H9 (cell line): ENCODE results near the gene ANKRD40. TPM values are rescaled to one million over a fixed set of nuclear protein-coding genes. Genes with fewer than 3 reads are reported as not detected.

Experiments
- DNase-seq: peaks from one replicate; pipeline ENCODE4 v3.0.0-alpha.2; 2017
- H2AFZ ChIP-seq: one replicate; pipeline ENCODE4 v1.6.1; 2013; ENCODE audit warnings: mild to moderate bottlenecking, low read length, control low read depth, moderate library complexity
- H2AK5ac ChIP-seq: 2 replicates; pipeline ENCODE4 v1.6.1; 2013; ENCODE audit warnings: low read length, control low read depth, mixed read lengths; ENCODE audit not compliant: insufficient read length
- H2BK120ac ChIP-seq: one replicate; pipeline ENCODE4 v1.6.1; 2013; ENCODE audit warnings: low read depth, mild to moderate bottlenecking, low read length, control low read depth, inconsistent platforms; ENCODE audit not compliant: poor library complexity, severe bottlenecking
- H2BK12ac ChIP-seq: 2 replicates; pipeline ENCODE4 v1.6.1; 2013; ENCODE audit warnings: low read length, control low read depth, mixed read lengths, low read depth; ENCODE audit not compliant: insufficient read length
- H2BK15ac ChIP-seq: 2 replicates; pipeline ENCODE4 v1.6.1; 2013; ENCODE audit warnings: low read depth, low read length, control low read depth
- H2BK20ac ChIP-seq: one replicate; pipeline ENCODE4 v1.6.1; 2013; ENCODE audit warnings: low read depth, mild to moderate bottlenecking, low read length, control low read depth, inconsistent platforms; ENCODE audit not compliant: poor library complexity, severe bottlenecking
- H2BK5ac ChIP-seq: 2 replicates; pipeline ENCODE4 v1.6.1; 2013; ENCODE audit warnings: low read length, control low read depth, mixed read lengths; ENCODE audit not compliant: insufficient read length
- H3K14ac ChIP-seq: 2 replicates; pipeline ENCODE4 v1.6.1; 2013; ENCODE audit warnings: low read length, control low read depth; ENCODE audit not compliant: insufficient read depth
- H3K18ac ChIP-seq: 2 replicates; pipeline ENCODE4 v1.6.1; 2013; ENCODE audit warnings: low read depth, mild to moderate bottlenecking, mixed read lengths, low read length, control low read depth; ENCODE audit not compliant: insufficient read length
- H3K23ac ChIP-seq: 2 replicates; pipeline ENCODE4 v1.6.1; 2013; ENCODE audit warnings: low read length, control low read depth, mixed read lengths, low read depth; ENCODE audit not compliant: insufficient read length
- H3K23me2 ChIP-seq: 2 replicates; pipeline ENCODE4 v1.6.1; 2013; ENCODE audit warnings: low read depth, mild to moderate bottlenecking, mixed read lengths, low read length, control low read depth; ENCODE audit not compliant: insufficient read length, poor library complexity, severe bottlenecking
- H3K27ac ChIP-seq: 2 replicates; pipeline ENCODE4 v1.5.1; 2013; ENCODE audit warnings: low read length, control low read depth, mixed read lengths, low read depth; ENCODE audit not compliant: insufficient read length
- H3K27me3 ChIP-seq: 2 replicates; pipeline ENCODE4 v1.6.1; 2013; ENCODE audit warnings: low read length, control low read depth, inconsistent platforms; ENCODE audit not compliant: insufficient read depth
- H3K4ac ChIP-seq: 2 replicates; pipeline ENCODE4 v1.6.1; 2013; ENCODE audit warnings: low read depth, mild to moderate bottlenecking, control low read depth, inconsistent platforms, low read length, moderate library complexity
- H3K4me1 ChIP-seq: 2 replicates; pipeline ENCODE4 v1.6.1; 2013; ENCODE audit warnings: low read length, control low read depth, inconsistent platforms; ENCODE audit not compliant: insufficient read depth
- H3K4me2 ChIP-seq: 2 replicates; pipeline ENCODE4 v1.6.1; 2013; ENCODE audit warnings: low read length, control low read depth, mixed read lengths; ENCODE audit not compliant: insufficient read length, insufficient read depth
- H3K56ac ChIP-seq: 2 replicates; pipeline ENCODE4 v1.6.1; 2013; ENCODE audit warnings: low read depth, mild to moderate bottlenecking, mixed read lengths, low read length, control low read depth; ENCODE audit not compliant: insufficient read length
- H3K79me1 ChIP-seq: 2 replicates; pipeline ENCODE4 v1.6.1; 2013; ENCODE audit warnings: low read depth, mild to moderate bottlenecking, moderate library complexity, low read length, control low read depth, inconsistent platforms; ENCODE audit not compliant: insufficient read depth, poor library complexity, severe bottlenecking
- H3K79me2 ChIP-seq: 2 replicates; pipeline ENCODE4 v1.6.1; 2013; ENCODE audit warnings: low read length, control low read depth, inconsistent platforms; ENCODE audit not compliant: insufficient read depth
- H3K9ac ChIP-seq: 2 replicates; pipeline ENCODE4 v1.6.1; 2013; ENCODE audit warnings: low read length, control low read depth, mixed read lengths; ENCODE audit not compliant: insufficient read length; ENCODE audit errors: extremely low read depth
- H3K9me3 ChIP-seq: one replicate; pipeline ENCODE4 v1.6.1; 2013; ENCODE audit warnings: low read depth, low read length, inconsistent platforms; ENCODE audit not compliant: control insufficient read depth
- H3T11ph ChIP-seq: one replicate; pipeline ENCODE4 v1.6.1; 2013; ENCODE audit warnings: mild to moderate bottlenecking, low read length, control low read depth, inconsistent platforms
- H4K20me1 ChIP-seq: one replicate; pipeline ENCODE4 v1.6.1; 2013; ENCODE audit not compliant: control insufficient read depth, insufficient read length, insufficient read depth
- H4K5ac ChIP-seq: 2 replicates; pipeline ENCODE4 v1.6.1; 2013; ENCODE audit warnings: low read depth, mild to moderate bottlenecking, mixed read lengths, low read length, control low read depth; ENCODE audit not compliant: insufficient read length
- H4K8ac ChIP-seq: replicated peaks from 2 replicates; pipeline ENCODE4 v1.6.1; 2013; ENCODE audit warnings: low read length, control low read depth, mixed read lengths, low read depth; ENCODE audit not compliant: insufficient read length
- H4K91ac ChIP-seq: 2 replicates; pipeline ENCODE4 v1.6.1; 2013; ENCODE audit warnings: low read depth, mild to moderate bottlenecking, moderate library complexity, mixed read lengths, low read length, control low read depth; ENCODE audit not compliant: insufficient read length
- H3K27ac Mint-ChIP-seq, 3 experiments: 2 replicates in 2 of 3; 3 replicates in 1 of 3; pipeline ENCODE4 v1.8.0; 2020 to 2021; ENCODE audit warnings: mixed read lengths in 3 of 3, mild to moderate bottlenecking in 1 of 3, moderate library complexity in 1 of 3
- H3K27me3 Mint-ChIP-seq: 2 replicates; pipeline ENCODE4 v1.8.0; 2021; ENCODE audit warnings: low read depth, mild to moderate bottlenecking, moderate library complexity, mixed read lengths
- H3K36me3 Mint-ChIP-seq, 3 experiments: 2 replicates in 2 of 3; 3 replicates in 1 of 3; pipeline ENCODE4 v1.8.0; 2020 to 2021; ENCODE audit warnings: low read depth in 3 of 3, mixed read lengths in 3 of 3; ENCODE audit not compliant: insufficient read depth in 1 of 3
- H3K4me1 Mint-ChIP-seq, 2 experiments: 2 replicates each; pipeline ENCODE4 v1.8.0; 2020; ENCODE audit warnings: mixed read lengths in 2 of 2
- H3K4me3 Mint-ChIP-seq, 2 experiments: 2 replicates in 1 of 2; 3 replicates in 1 of 2; pipeline ENCODE4 v1.8.0; 2020 to 2021; ENCODE audit warnings: mild to moderate bottlenecking in 2 of 2, mixed read lengths in 2 of 2, moderate library complexity in 1 of 2
- H3K9me3 Mint-ChIP-seq, 2 experiments: 2 replicates in 1 of 2; 3 replicates in 1 of 2; pipeline ENCODE4 v1.8.0; 2020; ENCODE audit warnings: mild to moderate bottlenecking in 2 of 2, mixed read lengths in 2 of 2, moderate library complexity in 1 of 2
- WGBS: extraction: QIAGEN DNeasy Blood & Tissue Kit; methylation state at CpG from one replicate; pipeline ENCODE4 v1.1.7; 2013; ENCODE audit warnings: missing lambda C conversion rate, low lambda C conversion rate, mixed read lengths; ENCODE audit not compliant: insufficient read length; ENCODE audit errors: extremely low coverage; 5-methylcytosine and 5-hydroxymethylcytosine counted together
- total RNA-seq: library from RNA; stranded (reverse); gene quantifications from 2 replicates; pipeline ENCODE4 v1.2.1, GENCODE V29; 2021
- TF ChIP-seq, protein P1 (sequence below): fragments of 200-600 bp; sonication (generic); conservative IDR thresholded peaks from 3 replicates; pipeline ENCODE4 v1.8.0; 2021; ENCODE audit warnings: antibody characterized with exemption, mild to moderate bottlenecking

ANKRD40 gene
- total RNA-seq, 1 experiment from 2014 or later = 54.3 TPM

DNA sequence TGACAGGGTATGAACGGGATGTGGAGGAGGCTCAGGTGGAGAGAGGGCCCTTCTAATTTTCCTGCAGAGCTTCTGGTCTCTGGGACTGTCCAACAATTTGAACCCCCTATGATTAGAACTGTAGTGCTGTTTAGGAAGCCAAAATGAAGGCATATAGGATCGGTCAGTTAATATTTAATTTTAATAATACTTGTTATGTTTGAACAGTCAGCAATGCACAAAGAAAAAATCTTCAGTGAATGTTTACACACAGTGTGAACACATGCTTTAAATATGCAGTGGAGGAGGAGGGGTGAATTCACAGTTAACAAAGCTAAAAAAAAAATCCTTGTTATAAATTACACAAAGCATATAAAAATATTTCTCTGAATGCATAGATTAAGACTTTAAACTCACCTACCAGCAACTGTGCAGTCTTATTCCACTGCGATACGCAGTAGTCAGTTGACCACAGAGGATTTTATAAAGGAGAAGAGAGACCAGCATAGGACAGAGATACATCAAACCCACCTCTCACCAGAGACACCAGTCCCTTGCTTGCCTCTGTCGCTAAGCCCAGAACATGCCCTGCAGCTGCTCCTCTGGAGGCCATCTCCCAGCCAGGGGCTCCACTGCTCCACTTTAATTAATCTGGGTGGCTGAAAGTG is 14.6 kb downstream of the ANKRD40 start:
- Histone ChIP-seq H3K79me1 (no peaks in the 10 kb centered on the region), H2AFZ (no peak overlapping the region), H3K4me1 (no peaks in the 10 kb centered on the region), H3K56ac (no peak overlapping the region), H2BK15ac (no peak overlapping the region), H3T11ph (no peak overlapping the region), H3K79me2 (no peaks in the 10 kb centered on the region), H3K14ac (no peak overlapping the region), H4K91ac (no peak overlapping the region), H3K27ac (no peak overlapping the region), H2AK5ac (no peak overlapping the region), H2BK12ac (no peak overlapping the region), H3K23me2 (no peaks in the 10 kb centered on the region), H3K4ac (no peak overlapping the region), H4K5ac (no peak overlapping the region), H2BK20ac (no peak overlapping the region), H4K8ac (no peak overlapping the region), H2BK5ac (no peak overlapping the region), H2BK120ac (no peak overlapping the region), H3K9me3 (no peaks in the 10 kb centered on the region), H3K27me3 (no peaks in the 10 kb centered on the region), H3K4me2 (no peak overlapping the region), H3K9ac (no peak overlapping the region), H3K23ac (no peak overlapping the region), H4K20me1 (no peaks in the 10 kb centered on the region), H3K18ac (no peak overlapping the region)
- no CpG with 5 or more reads among the region's 5 CpGs for WGBS
- Mint-ChIP-seq H3K27me3 (no peaks in the 10 kb centered on the region), H3K27ac (peak overlapping the region in 1 of 3 experiments; percentile 76; a peak in 3 of 7 replicates), H3K4me3 (no peak overlapping the region), H3K4me1 (peaks cover 16 to 25% of the 10 kb centered on the region in 2 experiments), H3K9me3 (no peaks in the 10 kb centered on the region), H3K36me3 (peaks cover 16 to 55% (median 50%) of the 10 kb centered on the region in 3 experiments; a peak in 6 of 7 replicates)
- DNase-seq = no peak
- TF ChIP-seq, protein P1, sequence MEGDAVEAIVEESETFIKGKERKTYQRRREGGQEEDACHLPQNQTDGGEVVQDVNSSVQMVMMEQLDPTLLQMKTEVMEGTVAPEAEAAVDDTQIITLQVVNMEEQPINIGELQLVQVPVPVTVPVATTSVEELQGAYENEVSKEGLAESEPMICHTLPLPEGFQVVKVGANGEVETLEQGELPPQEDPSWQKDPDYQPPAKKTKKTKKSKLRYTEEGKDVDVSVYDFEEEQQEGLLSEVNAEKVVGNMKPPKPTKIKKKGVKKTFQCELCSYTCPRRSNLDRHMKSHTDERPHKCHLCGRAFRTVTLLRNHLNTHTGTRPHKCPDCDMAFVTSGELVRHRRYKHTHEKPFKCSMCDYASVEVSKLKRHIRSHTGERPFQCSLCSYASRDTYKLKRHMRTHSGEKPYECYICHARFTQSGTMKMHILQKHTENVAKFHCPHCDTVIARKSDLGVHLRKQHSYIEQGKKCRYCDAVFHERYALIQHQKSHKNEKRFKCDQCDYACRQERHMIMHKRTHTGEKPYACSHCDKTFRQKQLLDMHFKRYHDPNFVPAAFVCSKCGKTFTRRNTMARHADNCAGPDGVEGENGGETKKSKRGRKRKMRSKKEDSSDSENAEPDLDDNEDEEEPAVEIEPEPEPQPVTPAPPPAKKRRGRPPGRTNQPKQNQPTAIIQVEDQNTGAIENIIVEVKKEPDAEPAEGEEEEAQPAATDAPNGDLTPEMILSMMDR = no peak
